Parathyroid adenoma (tissue), 2 donors: ENCODE measurements around the gene LTC4S.

Source experiments
- H2AFZ ChIP-seq: fragments of 300-600 bp; sonication (generic); one replicate; pipeline ENCODE4 v1.7.0; 2017; ENCODE audit warnings: antibody characterized with exemption, mild to moderate bottlenecking
- H3K27ac ChIP-seq: fragments of 300-600 bp; sonication (generic); one replicate; pipeline ENCODE4 v1.7.0; 2017
- H3K27me3 ChIP-seq: fragments of 300-600 bp; sonication (generic); one replicate; pipeline ENCODE4 v1.7.0; 2017; ENCODE audit warnings: low read length; ENCODE audit not compliant: control insufficient read depth, insufficient read depth
- H3K36me3 ChIP-seq: fragments of 300-600 bp; sonication (generic); one replicate; pipeline ENCODE4 v1.7.0; 2017; ENCODE audit warnings: low read length; ENCODE audit not compliant: control insufficient read depth, insufficient read depth
- H3K4me1 ChIP-seq: fragments of 300-600 bp; sonication (generic); one replicate; pipeline ENCODE4 v1.7.0; 2017; ENCODE audit warnings: control low read depth
- H3K4me2 ChIP-seq: fragments of 300-600 bp; sonication (generic); one replicate; pipeline ENCODE4 v1.7.0; 2017; ENCODE audit warnings: low read length
- H3K4me3 ChIP-seq: fragments of 300-600 bp; sonication (generic); one replicate; pipeline ENCODE4 v1.7.0; 2017; ENCODE audit warnings: low read depth, low read length
- H3K79me2 ChIP-seq: fragments of 300-600 bp; sonication (generic); one replicate; pipeline ENCODE4 v1.7.0; 2017; ENCODE audit warnings: control low read depth
- H3K9ac ChIP-seq: fragments of 300-600 bp; sonication (generic); one replicate; pipeline ENCODE4 v1.7.0; 2017; ENCODE audit warnings: mild to moderate bottlenecking
- H3K9me3 ChIP-seq: fragments of 300-600 bp; sonication (generic); one replicate; pipeline ENCODE4 v1.7.0; 2017; ENCODE audit warnings: low read length; ENCODE audit not compliant: control insufficient read depth
- TF ChIP-seq, protein P1 (sequence below): fragments of 300-600 bp; sonication (generic); IDR thresholded peaks from one replicate; pipeline ENCODE4 v1.7.0; 2017; ENCODE audit warnings: antibody characterized with exemption, mild to moderate bottlenecking
- donor health status: primary hyperparathyroidism.

Gene LTC4S

DNA sequence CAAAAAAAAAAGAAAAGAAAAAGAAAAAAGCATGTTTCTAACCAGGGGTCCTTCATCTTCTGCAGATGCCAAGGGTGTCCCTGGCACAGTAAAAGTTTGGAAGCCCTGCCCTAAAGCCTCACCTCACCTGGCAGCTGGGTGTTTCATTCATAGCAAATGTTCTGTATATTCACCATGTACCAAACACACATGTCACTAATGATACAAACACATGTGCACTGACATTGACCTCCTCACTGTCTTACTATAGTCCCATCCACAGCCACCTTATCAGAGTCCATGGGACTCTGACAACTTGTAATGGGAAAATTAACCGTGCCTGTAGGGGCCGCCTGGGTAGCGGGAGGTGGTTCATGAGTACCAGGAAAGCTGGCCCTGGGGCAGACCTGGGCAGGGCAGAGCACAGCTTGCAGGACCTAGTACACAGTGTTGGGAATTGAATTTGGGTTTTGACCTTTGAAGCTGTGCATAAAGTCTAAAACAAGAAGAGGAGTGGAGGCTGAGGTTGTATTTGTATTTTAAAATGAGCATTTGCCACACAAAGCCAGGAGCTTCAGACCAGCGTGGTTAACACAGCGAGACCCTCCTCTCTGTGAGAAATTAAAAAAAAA, 19.3 kb downstream of the LTC4S start:
- no peak overlapping the region for H3K4me3 ChIP-seq
- H3K9ac ChIP-seq, result no peak overlapping the region
- no peaks in the 10 kb centered on the region for H3K36me3 ChIP-seq
- H2AFZ ChIP-seq, result no peak overlapping the region
- H3K27me3 ChIP-seq, result no peaks in the 10 kb centered on the region
- no peak overlapping the region for H3K4me2 ChIP-seq
- no peaks in the 10 kb centered on the region for H3K79me2 ChIP-seq
- TF ChIP-seq, protein P1, sequence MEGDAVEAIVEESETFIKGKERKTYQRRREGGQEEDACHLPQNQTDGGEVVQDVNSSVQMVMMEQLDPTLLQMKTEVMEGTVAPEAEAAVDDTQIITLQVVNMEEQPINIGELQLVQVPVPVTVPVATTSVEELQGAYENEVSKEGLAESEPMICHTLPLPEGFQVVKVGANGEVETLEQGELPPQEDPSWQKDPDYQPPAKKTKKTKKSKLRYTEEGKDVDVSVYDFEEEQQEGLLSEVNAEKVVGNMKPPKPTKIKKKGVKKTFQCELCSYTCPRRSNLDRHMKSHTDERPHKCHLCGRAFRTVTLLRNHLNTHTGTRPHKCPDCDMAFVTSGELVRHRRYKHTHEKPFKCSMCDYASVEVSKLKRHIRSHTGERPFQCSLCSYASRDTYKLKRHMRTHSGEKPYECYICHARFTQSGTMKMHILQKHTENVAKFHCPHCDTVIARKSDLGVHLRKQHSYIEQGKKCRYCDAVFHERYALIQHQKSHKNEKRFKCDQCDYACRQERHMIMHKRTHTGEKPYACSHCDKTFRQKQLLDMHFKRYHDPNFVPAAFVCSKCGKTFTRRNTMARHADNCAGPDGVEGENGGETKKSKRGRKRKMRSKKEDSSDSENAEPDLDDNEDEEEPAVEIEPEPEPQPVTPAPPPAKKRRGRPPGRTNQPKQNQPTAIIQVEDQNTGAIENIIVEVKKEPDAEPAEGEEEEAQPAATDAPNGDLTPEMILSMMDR, result no peak
- no peak overlapping the region for H3K27ac ChIP-seq
- H3K9me3 ChIP-seq, result no peaks in the 10 kb centered on the region
- H3K4me1 ChIP-seq, result no peaks in the 10 kb centered on the region

DNA sequence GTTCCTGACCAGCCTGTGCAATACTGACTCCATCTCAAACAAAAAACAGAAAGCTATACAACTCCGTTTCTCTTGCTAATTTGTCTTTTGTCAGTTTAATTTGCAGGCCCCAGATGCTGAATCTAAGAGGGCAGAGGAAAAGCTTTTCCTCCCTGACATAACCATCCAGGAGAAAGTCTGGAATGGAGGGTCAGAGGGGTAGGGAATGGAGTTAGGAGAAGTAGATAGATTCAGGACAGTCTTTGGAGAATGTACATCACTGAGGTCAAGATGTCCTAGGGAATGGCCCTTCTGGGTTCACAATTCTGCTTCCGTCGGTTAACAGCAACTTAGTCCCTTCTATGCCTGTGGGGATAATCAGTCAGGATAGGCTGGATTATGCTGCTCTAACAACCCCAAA, 20.3 kb downstream of the LTC4S start:
- Histone ChIP-seq H2AFZ (no peak overlapping the region), H3K9me3 (no peaks in the 10 kb centered on the region), H3K4me2 (no peak overlapping the region), H3K4me3 (no peak overlapping the region), H3K36me3 (no peaks in the 10 kb centered on the region), H3K27ac (no peak overlapping the region), H3K79me2 (no peaks in the 10 kb centered on the region), H3K27me3 (no peaks in the 10 kb centered on the region), H3K4me1 (peaks cover 6% of the 10 kb centered on the region), H3K9ac (no peak overlapping the region)
- TF ChIP-seq, protein P1, result no peak

DNA sequence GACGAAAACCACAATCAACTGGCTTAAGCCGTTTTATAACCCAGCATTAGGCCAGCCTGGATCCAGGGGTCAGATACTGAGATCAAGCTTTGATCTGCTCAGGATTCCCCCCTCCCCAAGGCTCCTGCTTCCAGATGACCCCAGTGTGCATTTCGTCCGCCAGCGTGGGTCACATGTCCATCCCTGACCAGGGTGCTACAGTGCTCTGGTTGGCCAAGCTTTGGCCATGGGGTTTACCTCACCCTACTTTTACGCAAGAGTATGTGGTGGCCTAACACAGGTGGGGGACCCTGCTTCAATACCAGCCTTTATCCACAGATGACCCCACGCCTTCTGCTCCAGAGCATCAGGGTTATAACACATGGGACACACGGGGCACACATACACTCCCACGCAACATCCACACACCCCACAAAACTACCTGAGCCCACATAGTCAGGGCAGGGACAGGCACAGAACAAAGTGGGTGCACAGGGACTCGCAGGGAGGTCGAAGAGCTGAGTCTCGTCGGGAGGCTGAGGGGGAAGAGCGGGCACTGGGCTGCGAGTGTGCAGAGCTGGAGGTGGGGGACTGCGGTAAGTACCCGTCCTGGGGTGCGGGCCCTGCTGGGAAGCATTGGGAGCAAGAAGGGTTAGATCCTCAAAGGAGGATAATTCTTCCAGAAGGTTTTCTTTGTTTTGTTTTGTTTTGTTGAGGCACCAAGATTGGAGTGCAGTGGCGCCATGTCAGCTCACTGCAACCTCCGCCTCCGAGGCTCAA, 21.9 kb downstream of the LTC4S start:
- no peak overlapping the region for H3K4me2 ChIP-seq
- H3K4me1 ChIP-seq, result peaks cover 19% of the 10 kb centered on the region
- no peaks in the 10 kb centered on the region for H3K9me3 ChIP-seq
- H3K9ac ChIP-seq, result no peak overlapping the region
- H3K4me3 ChIP-seq, result no peak overlapping the region
- H3K36me3 ChIP-seq, result no peaks in the 10 kb centered on the region
- TF ChIP-seq, protein P1, result no peak
- no peak overlapping the region for H2AFZ ChIP-seq
- H3K79me2 ChIP-seq, result peaks cover 4% of the 10 kb centered on the region
- no peaks in the 10 kb centered on the region for H3K27me3 ChIP-seq
- no peak overlapping the region for H3K27ac ChIP-seq

DNA sequence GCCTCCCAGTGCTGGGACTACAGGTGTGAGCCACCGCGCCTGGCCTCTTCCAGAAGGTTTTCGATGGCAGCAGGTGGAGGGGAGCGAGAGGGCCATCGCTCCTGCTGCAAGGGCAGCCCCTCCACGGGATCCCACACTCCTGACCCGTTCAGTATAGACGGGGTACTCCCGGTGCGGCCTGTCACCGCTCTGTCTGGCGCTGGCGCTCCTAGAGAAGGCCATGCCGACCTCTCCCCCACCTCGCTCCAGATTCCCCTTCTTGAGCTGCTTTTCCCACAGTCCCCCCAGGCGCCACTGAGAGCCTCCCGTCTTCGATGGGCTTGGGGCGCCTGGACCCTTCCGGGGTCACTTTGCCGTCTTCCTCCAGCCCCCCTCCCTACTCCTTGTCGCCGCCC, 22.6 kb downstream of the LTC4S start:
- TF ChIP-seq, protein P1, result no peak
- Histone ChIP-seq H3K79me2 (peaks cover 4% of the 10 kb centered on the region), H3K4me2 (no peak overlapping the region), H3K27ac (no peak overlapping the region), H3K4me1 (peaks cover 19% of the 10 kb centered on the region), H3K4me3 (no peak overlapping the region), H3K27me3 (no peaks in the 10 kb centered on the region), H3K9me3 (no peaks in the 10 kb centered on the region), H3K36me3 (no peaks in the 10 kb centered on the region), H2AFZ (peak overlapping the region; percentile 76), H3K9ac (no peak overlapping the region)
